Stimulated activated naive CD8-positive, alpha-beta T cell treated with anti-CD3 and anti-CD28 coated beads, Interleukin-15, Interleukin-2, amounts not matched to agents 100 ng/mL and 50 ng/mL, for 24 hours (primary cell): Measurements from ENCODE around the gene HLA-G.

Experiments used
- H3K27ac Mint-ChIP-seq: one replicate; pipeline ENCODE4 v1.8.0; 2021; ENCODE audit warnings: mild to moderate bottlenecking, mixed read lengths
- H3K27me3 Mint-ChIP-seq: one replicate; pipeline ENCODE4 v1.8.0; 2021; ENCODE audit warnings: mixed read lengths
- H3K36me3 Mint-ChIP-seq: one replicate; pipeline ENCODE4 v1.8.0; 2021; ENCODE audit warnings: low read depth, mixed read lengths
- H3K4me1 Mint-ChIP-seq: one replicate; pipeline ENCODE4 v1.8.0; 2021; ENCODE audit warnings: low read depth, mixed read lengths
- H3K4me3 Mint-ChIP-seq: one replicate; pipeline ENCODE4 v1.8.0; 2021; ENCODE audit warnings: mild to moderate bottlenecking, mixed read lengths
- H3K9me3 Mint-ChIP-seq: one replicate; pipeline ENCODE4 v1.8.0; 2021; ENCODE audit warnings: mixed read lengths

HLA-G gene

DNA sequence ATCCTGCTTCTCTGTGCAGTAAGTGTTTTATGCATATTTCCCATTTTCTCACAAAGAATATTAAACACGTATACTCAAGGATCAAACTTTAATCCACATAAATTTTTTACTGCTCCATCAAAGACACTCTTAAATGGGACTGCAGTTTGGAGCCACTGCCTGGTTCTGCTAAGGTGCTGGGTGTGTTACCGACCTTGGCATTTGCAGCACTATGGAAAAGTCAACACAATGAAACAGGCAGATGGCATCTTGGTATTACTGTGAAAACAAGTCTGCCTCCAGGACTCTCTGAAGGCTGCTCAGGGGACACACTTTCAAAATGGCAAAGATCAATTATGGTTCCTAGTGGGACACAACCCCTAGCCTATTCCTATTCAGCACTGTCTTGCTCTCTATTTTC, 17.3 kb upstream of the HLA-G start:
- Mint-ChIP-seq H3K27me3 (peaks cover 38% of the 10 kb centered on the region), H3K4me1 (peaks cover 13% of the 10 kb centered on the region), H3K36me3 (no peaks in the 10 kb centered on the region), H3K9me3 (no peaks in the 10 kb centered on the region), H3K27ac (no peak overlapping the region), H3K4me3 (no peak overlapping the region)

- Mint-ChIP-seq H3K36me3 (no peaks in the 10 kb centered on the region), H3K27me3 (peaks cover 30% of the 10 kb centered on the region), H3K27ac (no peak overlapping the region), H3K4me1 (peaks cover 13% of the 10 kb centered on the region), H3K9me3 (no peaks in the 10 kb centered on the region), H3K4me3 (no peak overlapping the region)
Observed at GRCh38 chr6:29811377-29811776, 16.2 kb upstream of the HLA-G start.

DNA sequence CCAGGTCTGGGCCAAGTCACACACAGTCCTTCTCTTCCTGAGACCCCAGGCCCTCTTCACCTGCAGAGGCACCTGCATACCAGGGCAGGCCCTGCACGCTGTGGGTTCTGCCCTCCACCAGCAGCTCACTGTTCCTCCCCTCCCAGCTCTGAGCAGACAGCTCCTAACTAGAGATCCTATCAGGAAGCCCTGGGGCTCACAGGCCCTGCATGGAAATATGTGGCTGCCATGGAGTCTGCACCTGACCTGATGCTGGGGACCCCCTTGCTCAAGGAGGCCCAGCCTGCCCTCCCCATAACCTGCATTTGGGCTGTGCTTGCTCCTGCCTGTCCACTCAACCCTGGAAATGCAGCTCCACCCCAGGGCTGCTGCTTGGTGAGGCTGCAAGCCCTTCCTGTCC, 14.6 kb upstream of the HLA-G start:
- no peak overlapping the region for H3K27ac Mint-ChIP-seq
- no peaks in the 10 kb centered on the region for H3K9me3 Mint-ChIP-seq
- no peaks in the 10 kb centered on the region for H3K36me3 Mint-ChIP-seq
- H3K4me3 Mint-ChIP-seq: no peak overlapping the region
- peaks cover 20% of the 10 kb centered on the region for H3K27me3 Mint-ChIP-seq
- H3K4me1 Mint-ChIP-seq: peaks cover 13% of the 10 kb centered on the region

DNA sequence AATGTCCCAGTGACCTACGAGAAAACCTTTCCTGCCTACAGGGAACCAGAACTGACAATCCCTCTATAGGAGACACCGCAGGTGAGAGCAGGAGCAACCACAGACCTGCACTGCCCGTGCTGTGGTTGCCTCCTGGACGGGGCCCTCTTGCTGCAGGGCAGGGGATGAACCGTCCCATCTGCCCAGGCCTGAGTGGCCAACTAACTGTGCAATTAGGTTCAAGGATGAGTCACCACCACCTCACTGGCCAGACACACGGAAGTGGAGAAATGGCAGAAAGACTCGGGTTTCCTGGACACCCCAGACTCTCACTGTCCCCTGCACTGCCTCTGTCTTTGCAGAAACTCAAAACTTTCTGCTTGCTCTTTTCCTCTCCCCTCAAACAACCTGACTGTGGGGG, 13.8 kb upstream of the HLA-G start:
- no peak overlapping the region for H3K27ac Mint-ChIP-seq
- H3K36me3 Mint-ChIP-seq: no peaks in the 10 kb centered on the region
- H3K4me1 Mint-ChIP-seq: peaks cover 13% of the 10 kb centered on the region
- no peak overlapping the region for H3K4me3 Mint-ChIP-seq
- peaks cover 20% of the 10 kb centered on the region for H3K27me3 Mint-ChIP-seq
- no peaks in the 10 kb centered on the region for H3K9me3 Mint-ChIP-seq

- H3K9me3 Mint-ChIP-seq: no peaks in the 10 kb centered on the region
- H3K27me3 Mint-ChIP-seq: peaks cover 24% of the 10 kb centered on the region
- H3K4me1 Mint-ChIP-seq: peaks cover 7% of the 10 kb centered on the region
- H3K27ac Mint-ChIP-seq: no peak overlapping the region
- H3K36me3 Mint-ChIP-seq: no peaks in the 10 kb centered on the region
- no peak overlapping the region for H3K4me3 Mint-ChIP-seq
Observed at GRCh38 chr6:29814379-29815117, 13.1 kb upstream of the HLA-G start.

DNA sequence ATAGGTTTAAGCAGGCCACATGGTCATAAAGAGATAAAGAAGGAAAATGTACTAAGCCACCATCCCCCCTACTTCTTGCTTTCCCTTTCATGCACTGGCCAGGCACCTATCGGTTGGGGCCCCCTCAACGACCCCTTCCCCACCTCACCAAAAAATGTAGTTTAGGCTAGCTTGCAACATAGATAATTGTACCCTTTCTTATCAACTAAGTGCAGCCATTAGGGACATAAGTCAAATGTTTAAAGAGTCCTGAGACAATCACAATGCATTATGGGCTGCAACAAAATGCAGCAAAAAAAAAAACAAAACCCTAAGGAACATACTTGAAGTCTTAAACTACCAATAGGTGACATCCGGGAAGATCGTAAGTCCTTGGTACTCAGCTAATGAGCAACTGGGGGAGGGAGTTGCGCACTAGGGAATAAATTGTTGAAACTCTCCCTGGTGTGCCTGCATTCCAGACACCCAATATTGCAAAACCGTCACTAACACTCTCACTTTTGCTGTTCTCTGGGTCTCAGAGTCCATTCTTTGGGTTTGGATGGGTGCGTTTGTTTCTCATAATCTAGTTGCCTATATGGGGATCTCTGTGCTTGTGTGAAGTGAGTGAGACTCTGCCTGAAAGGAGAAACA, 12.4 kb upstream of the HLA-G start:
- Mint-ChIP-seq H3K27me3 (peaks cover 23% of the 10 kb centered on the region), H3K36me3 (no peaks in the 10 kb centered on the region), H3K9me3 (no peaks in the 10 kb centered on the region), H3K27ac (no peak overlapping the region), H3K4me1 (peaks cover 1% of the 10 kb centered on the region), H3K4me3 (no peak overlapping the region)

- no peak overlapping the region for H3K27ac Mint-ChIP-seq
- no peak overlapping the region for H3K4me3 Mint-ChIP-seq
- H3K4me1 Mint-ChIP-seq: no peaks in the 10 kb centered on the region
- no peaks in the 10 kb centered on the region for H3K36me3 Mint-ChIP-seq
- no peaks in the 10 kb centered on the region for H3K9me3 Mint-ChIP-seq
- H3K27me3 Mint-ChIP-seq: peaks cover 22% of the 10 kb centered on the region
Observed at GRCh38 chr6:29816030-29816429, 11.6 kb upstream of the HLA-G start.

GRCh38 chr6:29818892-29819291, 8.7 kb upstream of the HLA-G start:
- H3K9me3 Mint-ChIP-seq: no peaks in the 10 kb centered on the region
- no peaks in the 10 kb centered on the region for H3K36me3 Mint-ChIP-seq
- peaks cover 45% of the 10 kb centered on the region for H3K27me3 Mint-ChIP-seq
- no peaks in the 10 kb centered on the region for H3K4me1 Mint-ChIP-seq
- H3K4me3 Mint-ChIP-seq: no peak overlapping the region
- H3K27ac Mint-ChIP-seq: no peak overlapping the region

GRCh38 chr6:29824144-29824543, 3.5 kb upstream of the HLA-G start:
- Mint-ChIP-seq H3K27ac (no peak overlapping the region), H3K27me3 (peaks cover 70% of the 10 kb centered on the region), H3K4me3 (no peak overlapping the region), H3K36me3 (no peaks in the 10 kb centered on the region), H3K4me1 (peaks cover 4% of the 10 kb centered on the region), H3K9me3 (no peaks in the 10 kb centered on the region)

DNA sequence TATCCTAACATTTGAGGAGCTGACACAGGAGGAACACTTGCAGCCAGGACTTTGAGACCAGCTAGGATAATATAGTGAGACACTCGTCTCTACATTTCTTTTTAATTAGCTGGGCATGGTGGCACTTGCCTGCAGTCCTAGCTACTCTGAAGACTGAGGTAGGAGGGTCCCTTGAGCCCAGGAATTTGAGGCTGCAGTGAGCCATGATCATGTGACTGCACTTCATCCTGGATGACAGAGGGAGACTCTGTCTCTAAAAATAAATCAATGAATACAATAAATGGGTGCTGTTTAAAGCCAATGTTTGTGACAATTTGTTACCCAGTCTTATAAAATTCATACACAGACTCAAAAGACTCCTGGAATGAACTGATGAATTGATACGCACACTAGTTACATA, 1.8 kb upstream of the HLA-G start:
- Mint-ChIP-seq H3K9me3 (no peaks in the 10 kb centered on the region), H3K27ac (no peak overlapping the region), H3K4me3 (no peak overlapping the region), H3K36me3 (no peaks in the 10 kb centered on the region), H3K27me3 (peaks cover 77% of the 10 kb centered on the region), H3K4me1 (peaks cover 4% of the 10 kb centered on the region)

GRCh38 chr6:29826271-29826670, 1.4 kb upstream of the HLA-G start:
- H3K9me3 Mint-ChIP-seq: no peaks in the 10 kb centered on the region
- no peak overlapping the region for H3K4me3 Mint-ChIP-seq
- H3K27ac Mint-ChIP-seq: no peak overlapping the region
- peaks cover 4% of the 10 kb centered on the region for H3K4me1 Mint-ChIP-seq
- H3K27me3 Mint-ChIP-seq: peaks cover 76% of the 10 kb centered on the region
- H3K36me3 Mint-ChIP-seq: no peaks in the 10 kb centered on the region

DNA sequence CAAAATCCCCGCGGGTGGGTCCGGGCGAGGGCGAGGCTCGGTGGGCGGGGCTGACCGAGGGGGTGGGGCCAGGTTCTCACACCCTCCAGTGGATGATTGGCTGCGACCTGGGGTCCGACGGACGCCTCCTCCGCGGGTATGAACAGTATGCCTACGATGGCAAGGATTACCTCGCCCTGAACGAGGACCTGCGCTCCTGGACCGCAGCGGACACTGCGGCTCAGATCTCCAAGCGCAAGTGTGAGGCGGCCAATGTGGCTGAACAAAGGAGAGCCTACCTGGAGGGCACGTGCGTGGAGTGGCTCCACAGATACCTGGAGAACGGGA, 809 bp downstream of the HLA-G start:
- peaks cover 70% of the 10 kb centered on the region for H3K27me3 Mint-ChIP-seq
- no peaks in the 10 kb centered on the region for H3K36me3 Mint-ChIP-seq
- no peak overlapping the region for H3K27ac Mint-ChIP-seq
- H3K4me1 Mint-ChIP-seq: peaks cover 4% of the 10 kb centered on the region
- H3K4me3 Mint-ChIP-seq: peak overlapping the region; percentile 25
- no peaks in the 10 kb centered on the region for H3K9me3 Mint-ChIP-seq

DNA sequence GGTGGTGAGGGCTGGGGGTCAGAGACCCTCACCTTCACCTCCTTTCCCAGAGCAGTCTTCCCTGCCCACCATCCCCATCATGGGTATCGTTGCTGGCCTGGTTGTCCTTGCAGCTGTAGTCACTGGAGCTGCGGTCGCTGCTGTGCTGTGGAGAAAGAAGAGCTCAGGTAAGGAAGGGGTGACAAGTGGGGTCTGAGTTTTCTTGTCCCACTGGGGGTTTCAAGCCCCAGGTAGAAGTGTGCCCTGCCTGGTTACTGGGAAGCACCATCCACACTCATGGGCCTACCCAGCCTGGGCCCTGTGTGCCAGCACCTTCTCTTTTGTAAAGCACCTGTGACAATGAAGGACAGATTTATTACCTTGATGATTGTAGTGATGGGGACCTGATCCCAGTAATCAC, 2.1 kb downstream of the HLA-G start:
- H3K36me3 Mint-ChIP-seq: no peaks in the 10 kb centered on the region
- no peak overlapping the region for H3K27ac Mint-ChIP-seq
- no peak overlapping the region for H3K4me3 Mint-ChIP-seq
- peaks cover 4% of the 10 kb centered on the region for H3K4me1 Mint-ChIP-seq
- peaks cover 68% of the 10 kb centered on the region for H3K27me3 Mint-ChIP-seq
- H3K9me3 Mint-ChIP-seq: no peaks in the 10 kb centered on the region

GRCh38 chr6:29830409-29830808, 2.8 kb downstream of the HLA-G start:
- Mint-ChIP-seq H3K27me3 (peaks cover 68% of the 10 kb centered on the region), H3K9me3 (no peaks in the 10 kb centered on the region), H3K4me3 (no peak overlapping the region)

DNA sequence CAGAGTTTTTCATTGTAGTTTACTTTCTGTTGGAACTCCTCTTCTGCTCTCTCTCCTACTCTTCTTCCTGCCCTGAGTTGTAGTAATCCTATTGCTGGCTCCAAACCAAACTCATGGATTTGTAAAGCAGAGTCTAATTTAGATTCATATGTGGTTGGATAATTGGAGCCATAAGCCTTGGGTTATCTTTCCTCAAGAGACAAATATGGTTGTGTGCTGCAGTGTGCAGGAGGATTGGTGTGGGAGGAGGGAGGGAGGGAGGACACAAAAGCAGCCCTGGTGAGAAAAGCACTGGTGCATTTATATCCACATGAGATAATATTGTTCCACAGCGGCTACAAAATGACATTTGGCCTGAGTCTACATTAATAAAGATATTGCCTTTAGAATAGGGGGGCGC, 4.2 kb downstream of the HLA-G start:
- H3K27me3 Mint-ChIP-seq: peaks cover 66% of the 10 kb centered on the region

More at GRCh38 chr6:29830409-29830808, 2.8 kb downstream of the HLA-G start:
- H3K4me1 Mint-ChIP-seq: peaks cover 4% of the 10 kb centered on the region
- H3K27ac Mint-ChIP-seq: no peak overlapping the region
- no peaks in the 10 kb centered on the region for H3K36me3 Mint-ChIP-seq

More for the DNA sequence above, 4.2 kb downstream of the HLA-G start:
- H3K4me1 Mint-ChIP-seq: no peaks in the 10 kb centered on the region
- no peak overlapping the region for H3K4me3 Mint-ChIP-seq
- H3K27ac Mint-ChIP-seq: no peak overlapping the region
- no peaks in the 10 kb centered on the region for H3K36me3 Mint-ChIP-seq
- H3K9me3 Mint-ChIP-seq: no peaks in the 10 kb centered on the region
